A549 (cell line): ENCODE results near the gene GSTO2. TPM values are rescaled to one million over a fixed set of nuclear protein-coding genes. Genes with fewer than 3 reads are reported as not detected.

Source experiments
- ATAC-seq, 2 experiments: fragments of 200-7000 bp in 1 of 2; fragments of >200 bp in 1 of 2; cut with Nextera tagmentation in 1 of 2; cut with Tn5 transposase in 1 of 2; 3 replicates each; pipeline versions ENCODE4 v1.8.0 to v1.9.1; 2018 to 2020; ENCODE audit warnings: mild to moderate bottlenecking in 1 of 2, moderate library complexity in 1 of 2
- CTCF ChIA-PET: fragments of 300-600 bp; sonication (Branson Sonifier 250); formaldehyde crosslinking; extraction: SDS; loops from one replicate; lab custom pipeline; 2021; ENCODE audit warnings: antibody characterized with exemption, inconsistent platforms; lab: Yijun Ruan, JAX
- POLR2A ChIA-PET: fragments of 350-600 bp; formaldehyde crosslinking; extraction: SDS; loops from one replicate; lab custom pipeline; 2021; ENCODE audit warnings: antibody characterized with exemption, inconsistent platforms; lab: Yijun Ruan, JAX
- DNase-seq, 2 experiments: peaks; one replicate each; pipeline versions ENCODE4 v3.0.0 to v3.0.0-alpha.2; 2011 to 2016; ENCODE audit warnings: low read depth in 1 of 2, low spot score in 1 of 2
- FAIRE-seq: peaks from 2 replicates; lab custom pipeline; 2011; peaks lifted over from hg19 to GRCh38; lab: Jason Lieb, UNC
- H3K27ac ChIP-seq, 2 experiments: fragments of >200 bp; sonication (Bioruptor Twin); formaldehyde crosslinking; 3 replicates each; pipeline ENCODE4 v1.5.1; 2016 to 2017
- H3K4me1 ChIP-seq: fragments of >200 bp; sonication (Bioruptor Twin); formaldehyde crosslinking; 3 replicates; pipeline ENCODE4 v1.6.1; 2016
- H3K4me2 ChIP-seq: fragments of >200 bp; sonication (Bioruptor Twin); formaldehyde crosslinking; 3 replicates; pipeline ENCODE4 v1.6.1; 2016
- H3K4me3 ChIP-seq: fragments of >200 bp; sonication (Bioruptor Twin); formaldehyde crosslinking; 3 replicates; pipeline ENCODE4 v1.5.1; 2016
- H3K9me3 ChIP-seq: fragments of >200 bp; sonication (Bioruptor Twin); formaldehyde crosslinking; 3 replicates; pipeline ENCODE4 v1.6.1; 2016
- BHLHE40 ChIP-seq: IDR thresholded peaks from 2 replicates; pipeline ENCODE4 v1.6.1; 2012; ENCODE audit warnings: low read depth, low read length, inconsistent platforms
- CEBPB ChIP-seq, 2 experiments: fragments of >200 bp in 1 of 2; sonication (Bioruptor Twin) in 1 of 2; formaldehyde crosslinking in 1 of 2; IDR thresholded peaks; 2 replicates each; pipeline ENCODE4 v1.6.1; 2012 to 2016
- EP300 ChIP-seq, 2 experiments: fragments of >200 bp; sonication (Bioruptor Twin); formaldehyde crosslinking; IDR thresholded peaks; 2 replicates in 1 of 2; 3 replicates in 1 of 2; pipeline ENCODE4 v1.6.1; 2016 to 2017
- ESRRA ChIP-seq: fragments of 150-350 bp; IDR thresholded peaks from 2 replicates; pipeline ENCODE4 v1.6.1; 2014; ENCODE audit warnings: mild to moderate bottlenecking, low read length, borderline replicate concordance
- FOSL2 ChIP-seq, 2 experiments: fragments of 450-650 bp in 1 of 2; fragments of >200 bp in 1 of 2; sonication (Bioruptor Twin) in 1 of 2; formaldehyde crosslinking; IDR thresholded peaks; 2 replicates each; pipeline versions ENCODE4 v1.5.0 to v1.6.1; 2016 to 2020; ENCODE audit warnings: mild to moderate bottlenecking in 1 of 2, moderate library complexity in 1 of 2
- HDAC2 ChIP-seq: fragments of 200-600 bp; sonication (generic); IDR thresholded peaks from 2 replicates; pipeline ENCODE4 v1.6.1; 2016
- HEYL ChIP-seq: fragments of 250-450 bp; sonication (Bioruptor Pico); IDR thresholded peaks from 2 replicates; pipeline ENCODE4 v1.8.0; 2021; ENCODE audit warnings: mild to moderate bottlenecking, moderate library complexity
- HOXB5 ChIP-seq: fragments of 250-450 bp; sonication (Bioruptor Pico); IDR thresholded peaks from 2 replicates; pipeline ENCODE4 v1.5.0; 2020; ENCODE audit warnings: mild to moderate bottlenecking, moderate library complexity
- MAFK ChIP-seq: fragments of 450-650 bp; IDR thresholded peaks from 2 replicates; pipeline ENCODE4 v1.6.1; 2014; ENCODE audit not compliant: partially characterized antibody
- NFE2L2 ChIP-seq: fragments of 150-350 bp; conservative IDR thresholded peaks from 2 replicates; pipeline ENCODE4 v1.6.1; 2014; ENCODE audit warnings: low read length
- NR3C1 ChIP-seq: fragments of >200 bp; sonication (Bioruptor Twin); formaldehyde crosslinking; IDR thresholded peaks from 3 replicates; pipeline ENCODE4 v1.6.1; 2017
- POLR2AphosphoS2 ChIP-seq: conservative IDR thresholded peaks from 2 replicates; pipeline ENCODE4 v1.6.1; 2012; ENCODE audit warnings: low read length, improper control_type of control experiment, inconsistent platforms
- RAD21 ChIP-seq, 2 experiments: fragments of >200 bp in 1 of 2; sonication (Bioruptor Twin) in 1 of 2; formaldehyde crosslinking in 1 of 2; IDR thresholded peaks in 1 of 2; conservative IDR thresholded peaks in 1 of 2; 2 replicates in 1 of 2; 3 replicates in 1 of 2; pipeline ENCODE4 v1.6.1; 2012 to 2018; ENCODE audit warnings: inconsistent platforms in 1 of 2
- RARB ChIP-seq: fragments of 250-450 bp; sonication (Bioruptor Pico); IDR thresholded peaks from 2 replicates; pipeline ENCODE4 v1.8.0; 2021; ENCODE audit warnings: mild to moderate bottlenecking, moderate library complexity
- RCOR1 ChIP-seq: fragments of 150-350 bp; IDR thresholded peaks from 2 replicates; pipeline ENCODE4 v1.6.1; 2014; ENCODE audit warnings: antibody characterized with exemption, low read length, low read depth
- SMC3 ChIP-seq: fragments of >200 bp; sonication (Bioruptor Twin); formaldehyde crosslinking; IDR thresholded peaks from 3 replicates; pipeline ENCODE4 v1.6.1; 2018; ENCODE audit warnings: inconsistent platforms
- SREBF2 ChIP-seq: fragments of 450-650 bp; IDR thresholded peaks from 2 replicates; pipeline ENCODE4 v1.6.1; 2014; ENCODE audit warnings: mild to moderate bottlenecking, moderate library complexity
- TP53 ChIP-seq: fragments of 250-450 bp; sonication (Bioruptor Pico); IDR thresholded peaks from 2 replicates; pipeline ENCODE4 v1.5.0; 2021; ENCODE audit warnings: mild to moderate bottlenecking, moderate library complexity
- ZC3H11A ChIP-seq: fragments of 450-650 bp; IDR thresholded peaks from 2 replicates; pipeline ENCODE4 v1.6.1; 2014; ENCODE audit warnings: antibody characterized with exemption, mild to moderate bottlenecking
- whole genome bisulfite sequencing: methylation state at CpG from one replicate; pipeline ENCODE4 v1.1.6; 2017; ENCODE audit errors: missing lambda C conversion rate; 5-methylcytosine and 5-hydroxymethylcytosine counted together
- polyA plus RNA-seq, 4 experiments: library from polyadenylated mRNA; depleted of rRNA in 3 of 4; stranded (reverse); fragments of >200 nt; fragmentation: RNase III in 1 of 4; extraction: RNeasy Plus Mini Kit Qiagen cat#74134 plus additional on column Dnase treatment in 1 of 4; gene quantifications; 2 replicates in 3 of 4; 3 replicates in 1 of 4; pipeline ENCODE4 v1.2.3, GENCODE V29; 2011 to 2017
- TF ChIP-seq, protein P1 (sequence below): IDR thresholded peaks from 2 replicates; pipeline ENCODE4 v1.6.1; 2012; ENCODE audit warnings: low read depth, borderline replicate concordance
- TF ChIP-seq, protein P2 (sequence below): IDR thresholded peaks from 2 replicates; pipeline ENCODE4 v1.6.1; 2012
- TF ChIP-seq, protein P3 (sequence below): fragments of >200 bp; sonication (Bioruptor Twin); formaldehyde crosslinking; IDR thresholded peaks from 2 replicates; pipeline ENCODE4 v1.6.1; 2016
- TF ChIP-seq, protein P4 (sequence below): IDR thresholded peaks from 2 replicates; pipeline ENCODE4 v1.6.1; 2012
- TF ChIP-seq, protein P5 (sequence below): fragments of >200 bp; sonication (Bioruptor Twin); formaldehyde crosslinking; IDR thresholded peaks from 3 replicates; pipeline ENCODE4 v1.5.1; 2016

GSTO2 gene
- polyA plus RNA-seq, 2 of the 4 experiments (the other 2 are of a cell fraction), result 1.3 to 5.7 TPM

DNA sequence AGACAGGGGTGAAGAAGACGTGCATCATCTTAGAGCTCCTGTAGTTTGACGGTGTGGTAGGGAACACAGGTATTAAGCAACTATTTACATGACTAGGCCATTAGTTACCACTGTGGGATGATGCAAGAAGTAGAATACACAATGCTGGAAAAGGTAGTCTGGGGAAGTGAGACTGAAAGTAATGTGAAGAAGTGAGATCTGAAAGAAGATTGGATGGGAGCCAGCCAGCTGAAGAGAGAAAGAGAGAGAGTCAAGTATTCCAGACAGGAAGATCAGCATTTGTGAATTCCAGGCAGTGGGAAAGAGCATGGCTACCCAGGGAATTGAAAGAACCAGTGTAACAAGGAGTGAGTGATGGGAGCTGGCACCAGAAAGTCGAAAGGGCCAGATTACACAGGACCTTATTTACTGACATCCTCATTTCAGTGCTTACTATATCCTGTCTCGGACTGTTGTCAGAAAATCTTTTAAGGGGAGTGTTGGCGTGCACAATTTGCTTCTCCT lies 80.7 kb downstream of the GSTO2 start:
- FAIRE-seq (no peak), ATAC-seq (peak; percentile 15 to 41; a peak in 4 of 6 replicates), DNase-seq (peak in 1 of 2 experiments; percentile 64)
- no peak overlapping the region for H3K4me3 ChIP-seq
- POLR2A ChIA-PET, result interaction anchor here (0.5 to 1.8 kb wide), 4 partner anchors 11 to 354 kb away, joined by 3 to 8 read pairs (median 4); partner anchors contain the start of genes GSTO2 and ITPRIP
- 22% methylated on average over 5 of the region's 5 CpGs for WGBS
- CTCF ChIA-PET, result interaction anchor here (0.6 to 13.2 kb wide), 18 partner anchors 8 to 460 kb away, joined by 3 to 339 read pairs (median 11); partner anchors contain the start of gene ITPRIP
- peak overlapping the region; percentile 49 to 74 for H3K27ac ChIP-seq
- peaks cover 20% of the 10 kb centered on the region for H3K4me1 ChIP-seq
- peak; percentile 80 to 86 for TF ChIP-seq CEBPB (IDR thresholded peaks at IDR 0.05)
- TF ChIP-seq TP53 (CRISPR knock-in tag), result no peak
- peak; percentile 37; the same call in 1 of the 2 replicates for TF ChIP-seq NFE2L2
- no peak for TF ChIP-seq FOSL2 (IDR thresholded peaks at IDR 0.05)
- peak; percentile 52; the same call in 1 of the 2 replicates for TF ChIP-seq FOSL2 (CRISPR knock-in tag; IDR thresholded peaks at IDR 0.05)
- H3K9me3 ChIP-seq, result no peaks in the 10 kb centered on the region
- H3K4me2 ChIP-seq, result peak overlapping the region; percentile 68

DNA sequence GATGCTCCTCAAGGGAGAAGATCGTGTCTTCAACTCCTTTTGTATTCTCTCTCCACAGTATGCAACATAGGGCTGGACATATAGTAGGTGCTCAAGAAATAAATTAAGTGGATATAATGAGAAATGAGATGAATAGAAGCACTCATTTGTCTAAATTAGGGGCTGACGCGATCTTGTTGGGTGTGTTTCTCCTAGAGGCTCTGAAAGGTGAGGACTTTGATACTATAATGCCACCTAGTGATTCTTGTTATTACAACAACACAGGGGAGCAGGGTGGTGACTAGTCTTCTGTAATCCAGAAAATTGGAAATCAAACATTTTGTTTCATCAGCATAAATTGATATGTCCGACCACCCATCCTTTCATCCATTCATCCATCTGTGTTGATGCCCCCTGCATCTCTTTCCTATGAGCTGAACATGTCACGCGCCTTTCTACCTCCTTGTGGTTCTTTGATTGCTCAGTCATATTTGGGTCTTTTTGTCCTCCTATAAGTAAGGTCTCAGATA lies 81.2 kb downstream of the GSTO2 start:
- no peak for FAIRE-seq

DNA sequence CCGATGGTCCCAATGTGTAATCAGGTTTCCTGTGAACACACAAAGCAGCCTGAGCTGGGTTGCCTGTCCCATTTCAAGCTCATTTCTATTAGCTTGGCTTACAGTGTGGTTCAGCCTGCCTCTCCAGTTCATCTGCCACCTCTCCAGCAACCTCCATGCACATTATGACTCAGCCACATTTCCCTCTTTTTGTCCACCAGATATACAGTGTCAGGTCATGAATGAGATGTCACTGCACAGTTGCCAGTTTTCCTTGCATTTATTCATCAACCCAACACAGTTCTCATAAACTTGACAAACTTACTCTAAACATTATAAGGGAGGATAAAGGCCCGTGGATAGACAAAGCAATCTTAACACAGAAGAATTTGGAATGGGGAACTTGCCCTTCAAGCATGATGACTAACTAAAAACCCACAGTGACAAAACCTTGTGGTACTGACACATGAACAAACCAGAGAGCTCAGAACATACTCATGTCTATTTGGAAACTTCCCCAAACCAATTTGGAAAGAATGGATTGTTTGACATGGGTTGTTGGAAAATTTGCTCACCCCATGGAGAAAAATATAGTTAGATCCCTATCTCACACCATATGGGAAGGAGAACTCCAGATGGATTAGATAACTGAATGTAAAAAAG lies 82.2 kb downstream of the GSTO2 start:
- no peak overlapping the region for H3K27ac ChIP-seq
- ATAC-seq, result no peak
- no peak for FAIRE-seq
- TF ChIP-seq HOXB5 (no peak), RCOR1 (no peak), SMC3 (no peak), ZC3H11A (no peak), BHLHE40 (no peak), EP300 (IDR thresholded peaks at IDR 0.05) (no peak)
- TF ChIP-seq, protein P1, sequence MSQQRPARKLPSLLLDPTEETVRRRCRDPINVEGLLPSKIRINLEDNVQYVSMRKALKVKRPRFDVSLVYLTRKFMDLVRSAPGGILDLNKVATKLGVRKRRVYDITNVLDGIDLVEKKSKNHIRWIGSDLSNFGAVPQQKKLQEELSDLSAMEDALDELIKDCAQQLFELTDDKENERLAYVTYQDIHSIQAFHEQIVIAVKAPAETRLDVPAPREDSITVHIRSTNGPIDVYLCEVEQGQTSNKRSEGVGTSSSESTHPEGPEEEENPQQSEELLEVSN, result no peak
- TF ChIP-seq, protein P2, sequence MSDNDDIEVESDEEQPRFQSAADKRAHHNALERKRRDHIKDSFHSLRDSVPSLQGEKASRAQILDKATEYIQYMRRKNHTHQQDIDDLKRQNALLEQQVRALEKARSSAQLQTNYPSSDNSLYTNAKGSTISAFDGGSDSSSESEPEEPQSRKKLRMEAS, result no peak
- TF ChIP-seq, protein P3, sequence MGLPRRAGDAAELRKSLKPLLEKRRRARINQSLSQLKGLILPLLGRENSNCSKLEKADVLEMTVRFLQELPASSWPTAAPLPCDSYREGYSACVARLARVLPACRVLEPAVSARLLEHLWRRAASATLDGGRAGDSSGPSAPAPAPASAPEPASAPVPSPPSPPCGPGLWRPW, result no peak

More for the DNA sequence above, 81.2 kb downstream of the GSTO2 start:
- Histone ChIP-seq H3K4me1 (peaks cover 20% of the 10 kb centered on the region), H3K4me2 (peak overlapping the region; percentile 68), H3K4me3 (no peak overlapping the region), H3K9me3 (no peaks in the 10 kb centered on the region), H3K27ac (peak overlapping the region; percentile 49 to 74)
- ATAC-seq (peak; percentile 73 to 80), DNase-seq (peak; percentile 62 to 68)
- WGBS, result 34% methylated on average over 6 of the region's 6 CpGs
- TF ChIP-seq SREBF2 (no peak), MAFK (peak; percentile 97), HDAC2 (no peak), NR3C1 (no peak), POLR2AphosphoS2 (no peak), RARB (no peak), RCOR1 (no peak), ESRRA (0 out of 2 replicates have a peak, but pooled peaks have one; percentile 18), FOSL2 (IDR thresholded peaks at IDR 0.05) (no peak), FOSL2 (CRISPR knock-in tag; IDR thresholded peaks at IDR 0.05) (no peak), HEYL (CRISPR knock-in tag) (no peak), RAD21 (conservative IDR thresholded peaks at IDR 0.05 in 1 of 2, IDR thresholded peaks at IDR 0.05 in 1 of 2) (peak; percentile 94 to 96), SMC3 (peak; percentile 86)
- TF ChIP-seq, protein P3, result no peak
- TF ChIP-seq, protein P4, sequence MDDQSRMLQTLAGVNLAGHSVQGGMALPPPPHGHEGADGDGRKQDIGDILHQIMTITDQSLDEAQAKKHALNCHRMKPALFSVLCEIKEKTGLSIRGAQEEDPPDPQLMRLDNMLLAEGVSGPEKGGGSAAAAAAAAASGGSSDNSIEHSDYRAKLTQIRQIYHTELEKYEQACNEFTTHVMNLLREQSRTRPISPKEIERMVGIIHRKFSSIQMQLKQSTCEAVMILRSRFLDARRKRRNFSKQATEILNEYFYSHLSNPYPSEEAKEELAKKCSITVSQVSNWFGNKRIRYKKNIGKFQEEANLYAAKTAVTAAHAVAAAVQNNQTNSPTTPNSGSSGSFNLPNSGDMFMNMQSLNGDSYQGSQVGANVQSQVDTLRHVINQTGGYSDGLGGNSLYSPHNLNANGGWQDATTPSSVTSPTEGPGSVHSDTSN, result no peak
- TF ChIP-seq, protein P5, sequence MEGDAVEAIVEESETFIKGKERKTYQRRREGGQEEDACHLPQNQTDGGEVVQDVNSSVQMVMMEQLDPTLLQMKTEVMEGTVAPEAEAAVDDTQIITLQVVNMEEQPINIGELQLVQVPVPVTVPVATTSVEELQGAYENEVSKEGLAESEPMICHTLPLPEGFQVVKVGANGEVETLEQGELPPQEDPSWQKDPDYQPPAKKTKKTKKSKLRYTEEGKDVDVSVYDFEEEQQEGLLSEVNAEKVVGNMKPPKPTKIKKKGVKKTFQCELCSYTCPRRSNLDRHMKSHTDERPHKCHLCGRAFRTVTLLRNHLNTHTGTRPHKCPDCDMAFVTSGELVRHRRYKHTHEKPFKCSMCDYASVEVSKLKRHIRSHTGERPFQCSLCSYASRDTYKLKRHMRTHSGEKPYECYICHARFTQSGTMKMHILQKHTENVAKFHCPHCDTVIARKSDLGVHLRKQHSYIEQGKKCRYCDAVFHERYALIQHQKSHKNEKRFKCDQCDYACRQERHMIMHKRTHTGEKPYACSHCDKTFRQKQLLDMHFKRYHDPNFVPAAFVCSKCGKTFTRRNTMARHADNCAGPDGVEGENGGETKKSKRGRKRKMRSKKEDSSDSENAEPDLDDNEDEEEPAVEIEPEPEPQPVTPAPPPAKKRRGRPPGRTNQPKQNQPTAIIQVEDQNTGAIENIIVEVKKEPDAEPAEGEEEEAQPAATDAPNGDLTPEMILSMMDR, result peak; percentile 95
- CTCF ChIA-PET, result interaction anchor here (0.6 to 13.2 kb wide), 29 partner anchors 11 to 332 kb away, joined by 3 to 339 read pairs (median 5); partner anchors contain the start of gene ITPRIP
- POLR2A ChIA-PET, result interaction anchor here (0.5 to 1.8 kb wide), 5 partner anchors 12 to 354 kb away, joined by 3 to 8 read pairs (median 4); partner anchors contain the start of genes GSTO2 and ITPRIP

More for the DNA sequence above, 82.2 kb downstream of the GSTO2 start:
- DNase-seq, result no peak
- H3K4me2 ChIP-seq, result no peak overlapping the region
- H3K4me1 ChIP-seq, result peaks cover 20% of the 10 kb centered on the region
- H3K4me3 ChIP-seq, result no peak overlapping the region
- WGBS, result 4% methylated on average over 2 of the region's 2 CpGs
- ChIA-PET POLR2A (interaction anchor here (0.8 to 1.0 kb wide), 2 partner anchors 77 to 82 kb away, joined by 3 read pairs; partner anchors contain the start of gene GSTO2), CTCF (interaction anchor here (0.6 to 13.2 kb wide), 25 partner anchors 10 to 305 kb away, joined by 3 to 339 read pairs (median 7); partner anchors contain the start of genes GSTO1 and ITPRIP)
- H3K9me3 ChIP-seq, result no peaks in the 10 kb centered on the region
